ENCODE results near the gene ABCC8.
A peak's percentile ranks its signal among the peaks of the same experiment; 100 is the strongest.

Gene ABCC8

DNA sequence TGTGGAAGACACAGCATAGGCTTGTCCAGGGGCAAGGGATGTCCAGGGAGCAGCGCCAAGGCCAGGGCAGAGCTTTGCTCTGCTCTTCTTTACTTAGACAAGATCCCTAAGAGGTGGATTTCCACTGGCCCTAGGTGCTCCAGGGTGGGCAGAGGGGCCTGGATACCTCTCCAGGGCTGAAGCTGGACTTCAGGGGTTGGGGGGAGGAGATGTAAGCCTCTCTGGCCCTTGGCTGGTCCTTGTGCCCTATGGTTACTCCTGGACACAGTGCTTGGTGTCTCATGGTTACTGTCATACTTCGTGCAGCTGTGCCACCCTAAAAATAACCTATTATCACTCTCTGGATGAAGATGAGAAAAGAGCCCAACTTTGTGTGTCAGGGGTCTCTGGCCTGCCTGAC lies 75.3 kb downstream of the ABCC8 start (continued):
- TF ChIP-seq, protein P1, sequence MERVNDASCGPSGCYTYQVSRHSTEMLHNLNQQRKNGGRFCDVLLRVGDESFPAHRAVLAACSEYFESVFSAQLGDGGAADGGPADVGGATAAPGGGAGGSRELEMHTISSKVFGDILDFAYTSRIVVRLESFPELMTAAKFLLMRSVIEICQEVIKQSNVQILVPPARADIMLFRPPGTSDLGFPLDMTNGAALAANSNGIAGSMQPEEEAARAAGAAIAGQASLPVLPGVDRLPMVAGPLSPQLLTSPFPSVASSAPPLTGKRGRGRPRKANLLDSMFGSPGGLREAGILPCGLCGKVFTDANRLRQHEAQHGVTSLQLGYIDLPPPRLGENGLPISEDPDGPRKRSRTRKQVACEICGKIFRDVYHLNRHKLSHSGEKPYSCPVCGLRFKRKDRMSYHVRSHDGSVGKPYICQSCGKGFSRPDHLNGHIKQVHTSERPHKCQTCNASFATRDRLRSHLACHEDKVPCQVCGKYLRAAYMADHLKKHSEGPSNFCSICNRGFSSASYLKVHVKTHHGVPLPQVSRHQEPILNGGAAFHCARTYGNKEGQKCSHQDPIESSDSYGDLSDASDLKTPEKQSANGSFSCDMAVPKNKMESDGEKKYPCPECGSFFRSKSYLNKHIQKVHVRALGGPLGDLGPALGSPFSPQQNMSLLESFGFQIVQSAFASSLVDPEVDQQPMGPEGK (tag by site-specific recombination; IDR thresholded peaks at IDR 0.05) = no peak
- TF ChIP-seq ZIC2 (tag by site-specific recombination; IDR thresholded peaks at IDR 0.05) = no peak
- TF ChIP-seq ZNF707 (tag by site-specific recombination; IDR thresholded peaks at IDR 0.05) = no peak

- Histone ChIP-seq H3K4me1 (ENCODE audit: control insufficient read depth, insufficient read depth, low read length) (no peaks in the 10 kb centered on the region), H3K4me3 (ENCODE audit: low read depth, low read length) (no peak overlapping the region), H3K27ac (ENCODE audit: extremely low read depth, low read depth, low read length) (no peak overlapping the region), H3K36me3 (ENCODE audit: control insufficient read depth in 2 of 2, insufficient read depth in 1 of 2, low read length in 2 of 2) (no peaks in the 10 kb centered on the region), H3K9me3 (ENCODE audit: control insufficient read depth, insufficient read depth, low read depth, low read length) (no peaks in the 10 kb centered on the region)
- TF ChIP-seq OVOL3 (tag by site-specific recombination; IDR thresholded peaks at IDR 0.05) (no peak), ZFHX2 (tag by site-specific recombination; conservative IDR thresholded peaks at IDR 0.05) (peak; percentile 41)
- ChIA-PET POLR2A (interaction anchor here (1.2 kb wide), 1 partner anchor 18 kb away, joined by 3 read pairs; no protein-coding TSS in a partner anchor), CTCF (interaction anchor here (0.9 to 2.5 kb wide), 4 partner anchors 12 to 128 kb away, joined by 3 to 7 read pairs (median 4); partner anchors contain the start of gene KCNJ11)
Measured at GRCh38 chr11:17400048-17400775, 76.4 kb downstream of the ABCC8 start.

DNA sequence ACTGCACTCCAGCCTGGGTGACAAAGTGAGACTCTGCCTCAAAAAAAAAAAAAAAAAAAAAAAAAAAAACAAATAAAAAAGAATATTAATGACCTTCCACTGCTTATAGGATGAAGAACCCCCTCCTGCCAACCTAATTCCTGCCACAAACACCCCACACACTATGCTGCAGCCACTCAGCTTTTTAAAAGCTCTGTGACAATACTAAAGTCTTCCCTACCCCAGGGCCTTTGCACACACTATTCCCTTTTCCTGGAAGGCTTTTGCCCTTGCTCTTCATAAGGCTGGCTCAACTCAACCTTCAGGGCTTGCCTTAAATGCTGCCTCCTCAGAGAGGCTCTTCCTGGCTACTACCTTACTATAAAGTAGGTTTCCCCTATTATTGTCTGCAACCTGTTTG lies 77.4 kb downstream of the ABCC8 start:
- TF ChIP-seq ZNF623 (tag by site-specific recombination; IDR thresholded peaks at IDR 0.05) (peak; percentile 94), ZNF645 (tag by site-specific recombination; IDR thresholded peaks at IDR 0.05) (no peak), KLF10 (tag by site-specific recombination; IDR thresholded peaks at IDR 0.05) (no peak), ZNF157 (tag by site-specific recombination; IDR thresholded peaks at IDR 0.05) (no peak), ZSCAN5A (tag by site-specific recombination; IDR thresholded peaks at IDR 0.05) (no peak), PBX3 (CRISPR knock-in tag; IDR thresholded peaks at IDR 0.05) (no peak), ZNF394 (tag by site-specific recombination; IDR thresholded peaks at IDR 0.05; ENCODE audit: borderline replicate concordance) (no peak)
- POLR2A ChIA-PET = interaction anchor here (0.7 kb wide), 1 partner anchor 24 kb away, joined by 5 read pairs; no protein-coding TSS in a partner anchor
- H3K9me3 ChIP-seq (ENCODE audit: control insufficient read depth, insufficient read depth, low read depth, low read length) = no peaks in the 10 kb centered on the region
- no peak overlapping the region for H3K4me3 ChIP-seq (ENCODE audit: low read depth, low read length)
- H3K4me1 ChIP-seq (ENCODE audit: control insufficient read depth, insufficient read depth, low read length) = no peaks in the 10 kb centered on the region
- CTCF ChIA-PET = interaction anchor here (0.6 to 2.5 kb wide), 3 partner anchors 15 to 75 kb away, joined by 3 to 7 read pairs (median 3); no protein-coding TSS in a partner anchor
- H3K36me3 ChIP-seq (ENCODE audit: control insufficient read depth in 2 of 2, insufficient read depth in 1 of 2, low read length in 2 of 2) = no peaks in the 10 kb centered on the region
- H3K27ac ChIP-seq (ENCODE audit: extremely low read depth, low read depth, low read length) = no peak overlapping the region
